ENCODE measurements around the gene LRRC14B.
A peak's percentile ranks its signal among the peaks of the same experiment; 100 is the strongest.
"Not testable (repeated sequence)": the region's sequence is repeated elsewhere in the genome, so short reads cannot be mapped to it uniquely, and the experiment has no call there.

Gene LRRC14B

DNA sequence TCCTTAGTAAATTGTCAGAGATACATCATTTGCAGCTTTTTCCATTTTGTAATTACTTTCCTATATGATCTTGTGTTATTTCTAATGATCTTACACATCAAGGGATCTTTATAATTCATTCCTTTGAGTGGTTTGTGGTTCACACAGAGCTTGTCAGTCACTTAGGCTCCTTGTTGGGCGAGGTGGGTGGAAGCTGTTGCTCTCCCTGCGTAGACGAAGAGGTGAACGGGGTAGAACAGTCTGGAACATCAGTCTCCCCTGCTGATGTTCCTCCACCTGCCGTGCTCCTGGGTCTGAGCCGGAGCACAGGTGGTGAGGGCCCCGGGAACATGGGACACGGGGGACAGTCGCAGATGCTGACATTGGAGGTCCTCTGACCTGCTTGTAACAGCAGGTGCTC lies 44.2 kb downstream of the LRRC14B start:
- not testable (repeated sequence) for H3K4me1 ChIP-seq (ENCODE audit: control extremely low read depth in 1 of 4, control insufficient read depth in 4 of 4, insufficient read depth in 4 of 4, low read length in 3 of 4); H3K27me3 ChIP-seq (replicated peaks in 2 of 5; ENCODE audit: control insufficient read depth in 4 of 5, insufficient read depth in 5 of 5, low read length in 4 of 5); DNase-seq; H3K27ac ChIP-seq (ENCODE audit: insufficient read depth in 1 of 2, low read depth in 1 of 2, low read length in 2 of 2, poor library complexity in 1 of 2, severe bottlenecking in 2 of 2); H3K4me3 ChIP-seq (ENCODE audit: control insufficient read depth in 1 of 7, extremely low read depth in 1 of 7, insufficient read depth in 4 of 7, low read depth in 2 of 7, low read length in 6 of 7); H3K9me3 ChIP-seq (ENCODE audit: control extremely low read depth in 1 of 5, control insufficient read depth in 4 of 5, insufficient read depth in 2 of 5, low read depth in 1 of 5, low read length in 4 of 5)
- CTCF ChIA-PET: interaction anchor here (1.0 kb wide), 1 partner anchor 16 kb away, joined by 3 read pairs; no protein-coding TSS in a partner anchor
- 95% methylated on average over 4 of the region's 9 CpGs for WGBS (ENCODE audit: insufficient coverage)
- H3K36me3 ChIP-seq (ENCODE audit: control insufficient read depth in 4 of 4, insufficient read depth in 4 of 4, low read length in 3 of 4): peaks cover 13 to 80% (median 35%) of the 10 kb centered on the region in 4 experiments
- POLR2A ChIA-PET: interaction anchor here (1.4 kb wide), 1 partner anchor 36 kb away, joined by 4 read pairs; the partner anchor contains the start of gene PDCD6

DNA sequence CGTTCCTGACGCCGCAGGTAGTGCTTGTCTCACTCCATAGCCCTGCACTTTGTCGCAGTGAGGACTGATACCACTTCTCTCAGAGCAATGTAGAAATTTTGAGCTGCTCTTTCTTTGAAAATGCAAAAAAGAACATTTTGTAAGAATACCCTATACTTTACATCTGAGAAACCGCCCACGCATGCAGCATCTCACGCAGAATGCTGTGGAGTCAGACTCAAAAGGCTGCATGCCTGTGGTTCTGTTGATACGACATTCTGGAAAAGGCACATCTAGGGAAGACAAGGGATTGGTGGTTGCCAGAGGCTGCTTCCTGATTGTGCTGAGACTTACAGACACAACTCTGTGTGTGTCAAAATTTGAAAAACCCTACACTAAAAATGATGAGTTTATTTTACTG lies 46.6 kb downstream of the LRRC14B start:
- peaks cover 8 to 77% (median 45%) of the 10 kb centered on the region in 4 experiments for H3K36me3 ChIP-seq (ENCODE audit: control insufficient read depth in 4 of 4, insufficient read depth in 4 of 4, low read length in 3 of 4)
- POLR2A ChIA-PET; H3K4me1 ChIP-seq (ENCODE audit: control extremely low read depth in 1 of 4, control insufficient read depth in 4 of 4, insufficient read depth in 4 of 4, low read length in 3 of 4); H3K27me3 ChIP-seq (replicated peaks in 2 of 5; ENCODE audit: control insufficient read depth in 4 of 5, insufficient read depth in 5 of 5, low read length in 4 of 5); H3K27ac ChIP-seq (ENCODE audit: insufficient read depth in 1 of 2, low read depth in 1 of 2, low read length in 2 of 2, poor library complexity in 1 of 2, severe bottlenecking in 2 of 2); CTCF ChIA-PET; H3K4me3 ChIP-seq (ENCODE audit: control insufficient read depth in 1 of 7, extremely low read depth in 1 of 7, insufficient read depth in 4 of 7, low read depth in 2 of 7, low read length in 6 of 7); DNase-seq: not testable (repeated sequence)
- 96% methylated on average over 5 of the region's 8 CpGs for WGBS (ENCODE audit: insufficient coverage)
- peaks cover 0 to 14% (median 3%) of the 10 kb centered on the region in 5 experiments for H3K9me3 ChIP-seq (ENCODE audit: control extremely low read depth in 1 of 5, control insufficient read depth in 4 of 5, insufficient read depth in 2 of 5, low read depth in 1 of 5, low read length in 4 of 5)

DNA sequence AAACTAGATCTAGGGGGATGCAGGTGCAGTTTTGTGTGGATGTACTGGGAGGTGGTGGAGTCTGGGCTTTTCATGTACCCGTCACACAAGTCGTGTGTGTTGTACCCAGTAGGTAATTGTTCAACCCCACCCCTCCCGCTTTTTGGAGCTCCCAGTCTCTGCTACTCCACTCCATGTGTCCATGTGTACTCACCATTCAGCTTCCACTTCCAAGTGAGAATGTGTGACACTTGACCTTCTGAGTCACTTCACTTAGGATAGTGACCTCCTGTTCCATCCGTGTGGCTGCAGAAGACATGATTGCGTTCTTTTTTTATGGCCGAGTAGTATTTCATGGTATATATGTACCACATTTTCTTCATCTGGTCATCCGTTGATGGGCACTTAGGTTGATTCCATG lies 49.3 kb downstream of the LRRC14B start:
- H3K27ac ChIP-seq (ENCODE audit: insufficient read depth in 1 of 2, low read depth in 1 of 2, low read length in 2 of 2, poor library complexity in 1 of 2, severe bottlenecking in 2 of 2); DNase-seq; H3K4me3 ChIP-seq (ENCODE audit: control insufficient read depth in 1 of 7, extremely low read depth in 1 of 7, insufficient read depth in 4 of 7, low read depth in 2 of 7, low read length in 6 of 7); POLR2A ChIA-PET; H3K27me3 ChIP-seq (replicated peaks in 2 of 5; ENCODE audit: control insufficient read depth in 4 of 5, insufficient read depth in 5 of 5, low read length in 4 of 5): not testable (repeated sequence)
- 100% methylated on average over 1 of the region's 7 CpGs for WGBS (ENCODE audit: insufficient coverage)
- Histone ChIP-seq H3K4me1 (ENCODE audit: control extremely low read depth in 1 of 4, control insufficient read depth in 4 of 4, insufficient read depth in 4 of 4, low read length in 3 of 4) (peaks cover 0 to 21% (median 4%) of the 10 kb centered on the region in 4 experiments), H3K36me3 (ENCODE audit: control insufficient read depth in 4 of 4, insufficient read depth in 4 of 4, low read length in 3 of 4) (peaks cover 6 to 56% (median 29%) of the 10 kb centered on the region in 4 experiments), H3K9me3 (ENCODE audit: control extremely low read depth in 1 of 5, control insufficient read depth in 4 of 5, insufficient read depth in 2 of 5, low read depth in 1 of 5, low read length in 4 of 5) (peaks cover 0 to 14% (median 3%) of the 10 kb centered on the region in 5 experiments)
- CTCF ChIA-PET: interaction anchor here (1.2 kb wide), 1 partner anchor 22 kb away, joined by 3 read pairs; the partner anchor contains the start of genes CCDC127 and SDHA

DNA sequence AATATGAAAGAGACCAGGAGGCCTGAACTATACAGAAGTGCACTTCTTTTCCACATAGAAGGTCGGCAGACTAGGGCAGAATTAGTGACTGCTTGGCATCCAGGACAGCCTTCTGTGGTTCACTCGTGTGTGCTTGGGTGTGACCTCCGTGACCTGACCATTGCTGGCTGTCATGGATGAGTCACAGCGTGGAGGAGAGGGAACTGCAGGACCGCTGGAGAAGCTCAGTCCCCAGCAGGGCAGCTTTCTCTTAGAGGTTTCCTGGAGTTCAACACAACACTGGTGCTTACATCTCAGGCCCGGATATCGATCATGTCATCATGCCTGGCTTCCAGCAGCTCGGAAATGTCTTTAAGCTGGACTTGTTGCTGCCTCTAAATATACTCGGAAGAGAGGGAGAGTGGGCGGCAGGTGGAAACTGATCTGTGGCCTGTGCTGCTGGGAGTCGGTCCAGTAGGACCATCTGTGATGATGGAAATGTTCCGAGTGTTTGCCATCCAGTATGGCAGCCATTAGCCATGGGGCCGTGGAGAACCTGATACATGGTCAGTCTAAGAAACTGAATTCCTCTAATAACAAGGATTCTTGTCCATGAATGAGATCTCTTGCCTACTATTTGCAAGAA lies 49.9 kb downstream of the LRRC14B start:
- CTCF ChIA-PET: interaction anchor here (1.2 kb wide), 1 partner anchor 23 kb away, joined by 3 read pairs; the partner anchor contains the start of genes CCDC127 and SDHA
- WGBS (ENCODE audit: insufficient coverage): 98% methylated on average over 13 of the region's 13 CpGs
- DNase-seq; H3K27ac ChIP-seq (ENCODE audit: insufficient read depth in 1 of 2, low read depth in 1 of 2, low read length in 2 of 2, poor library complexity in 1 of 2, severe bottlenecking in 2 of 2); H3K27me3 ChIP-seq (replicated peaks in 2 of 5; ENCODE audit: control insufficient read depth in 4 of 5, insufficient read depth in 5 of 5, low read length in 4 of 5); POLR2A ChIA-PET; H3K4me3 ChIP-seq (ENCODE audit: control insufficient read depth in 1 of 7, extremely low read depth in 1 of 7, insufficient read depth in 4 of 7, low read depth in 2 of 7, low read length in 6 of 7): not testable (repeated sequence)
- Histone ChIP-seq H3K9me3 (ENCODE audit: control extremely low read depth in 1 of 5, control insufficient read depth in 4 of 5, insufficient read depth in 2 of 5, low read depth in 1 of 5, low read length in 4 of 5) (peaks cover 0 to 14% (median 3%) of the 10 kb centered on the region in 5 experiments), H3K4me1 (ENCODE audit: control extremely low read depth in 1 of 4, control insufficient read depth in 4 of 4, insufficient read depth in 4 of 4, low read length in 3 of 4) (peaks cover 0 to 21% (median 4%) of the 10 kb centered on the region in 4 experiments), H3K36me3 (ENCODE audit: control insufficient read depth in 4 of 4, insufficient read depth in 4 of 4, low read length in 3 of 4) (peaks cover 3 to 52% (median 29%) of the 10 kb centered on the region in 4 experiments)

DNA sequence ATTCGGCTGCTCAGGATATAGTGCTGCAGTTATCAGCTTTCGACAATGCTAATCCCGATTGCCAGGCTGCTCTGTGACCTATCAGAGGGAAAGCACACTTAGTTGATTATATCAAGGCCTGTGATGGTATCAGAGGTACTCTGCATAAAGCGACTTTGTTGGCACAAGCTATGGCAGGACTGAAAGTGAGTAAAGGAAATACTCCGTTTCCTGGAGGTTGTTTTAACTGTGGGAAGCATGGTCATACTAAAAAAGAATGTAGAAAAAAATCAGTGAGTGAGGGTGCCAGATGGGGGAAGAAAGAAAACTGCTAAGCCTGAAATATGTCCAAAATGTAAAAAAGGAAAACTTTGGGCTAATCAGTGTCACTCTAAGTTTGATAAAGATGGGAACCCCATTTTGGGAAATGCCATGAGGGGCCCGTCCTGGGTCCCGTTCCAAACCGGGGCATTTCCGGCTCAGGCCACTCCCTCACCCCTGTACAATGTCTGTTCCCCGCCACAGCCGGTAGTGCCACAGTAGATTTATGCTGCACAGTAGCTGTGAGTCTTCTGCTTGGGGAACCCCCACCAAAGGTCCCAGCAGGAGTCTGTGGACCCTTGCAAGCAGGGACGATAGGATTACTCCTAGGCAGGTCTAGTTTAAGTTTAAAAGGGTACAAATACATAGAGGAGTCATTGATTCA lies 52.5 kb downstream of the LRRC14B start:
- H3K27me3 ChIP-seq (replicated peaks in 2 of 5; ENCODE audit: control insufficient read depth in 4 of 5, insufficient read depth in 5 of 5, low read length in 4 of 5); POLR2A ChIA-PET; H3K27ac ChIP-seq (ENCODE audit: insufficient read depth in 1 of 2, low read depth in 1 of 2, low read length in 2 of 2, poor library complexity in 1 of 2, severe bottlenecking in 2 of 2): not testable (repeated sequence)
- Histone ChIP-seq H3K4me1 (ENCODE audit: control extremely low read depth in 1 of 4, control insufficient read depth in 4 of 4, insufficient read depth in 4 of 4, low read length in 3 of 4) (peaks cover 0 to 21% (median 4%) of the 10 kb centered on the region in 4 experiments), H3K36me3 (ENCODE audit: control insufficient read depth in 4 of 4, insufficient read depth in 4 of 4, low read length in 3 of 4) (peaks cover 5 to 52% (median 32%) of the 10 kb centered on the region in 4 experiments), H3K4me3 (ENCODE audit: control insufficient read depth in 1 of 7, extremely low read depth in 1 of 7, insufficient read depth in 4 of 7, low read depth in 2 of 7, low read length in 6 of 7) (peak overlapping the region in 2 of 7 experiments; percentile 49 to 59), H3K9me3 (ENCODE audit: control extremely low read depth in 1 of 5, control insufficient read depth in 4 of 5, insufficient read depth in 2 of 5, low read depth in 1 of 5, low read length in 4 of 5) (peaks cover 0 to 14% (median 3%) of the 10 kb centered on the region in 5 experiments)
- WGBS (ENCODE audit: insufficient coverage): 1% methylated on average over 5 of the region's 12 CpGs
- DNase-seq: peak in 2 of 3 donors; percentile 68 to 79
- CTCF ChIA-PET: interaction anchor here (1.8 kb wide), 1 partner anchor 24 kb away, joined by 4 read pairs; no protein-coding TSS in a partner anchor

DNA sequence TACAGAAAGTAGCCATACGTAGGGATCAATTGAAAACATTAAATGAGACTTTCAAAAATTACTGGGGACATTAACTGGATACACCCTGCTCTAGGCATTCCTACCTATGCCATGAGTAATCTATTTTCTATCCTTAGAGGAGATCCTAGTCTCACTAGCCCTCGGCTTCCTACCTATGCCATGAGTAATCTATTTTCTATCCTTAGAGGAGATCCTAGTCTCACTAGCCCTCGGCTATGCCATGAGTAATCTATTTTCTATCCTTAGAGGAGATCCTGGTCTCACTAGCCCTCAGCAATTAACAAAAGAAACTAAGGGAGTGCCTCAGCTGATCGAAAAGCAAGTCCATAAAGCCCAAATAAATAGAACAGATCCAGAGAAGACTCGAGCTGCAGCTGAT lies 54.4 kb downstream of the LRRC14B start:
- DNase-seq; POLR2A ChIA-PET; H3K4me3 ChIP-seq (ENCODE audit: control insufficient read depth in 1 of 7, extremely low read depth in 1 of 7, insufficient read depth in 4 of 7, low read depth in 2 of 7, low read length in 6 of 7); H3K27me3 ChIP-seq (replicated peaks in 2 of 5; ENCODE audit: control insufficient read depth in 4 of 5, insufficient read depth in 5 of 5, low read length in 4 of 5); H3K27ac ChIP-seq (ENCODE audit: insufficient read depth in 1 of 2, low read depth in 1 of 2, low read length in 2 of 2, poor library complexity in 1 of 2, severe bottlenecking in 2 of 2): not testable (repeated sequence)
- H3K4me1 ChIP-seq (ENCODE audit: control extremely low read depth in 1 of 4, control insufficient read depth in 4 of 4, insufficient read depth in 4 of 4, low read length in 3 of 4): peaks cover 0 to 21% (median 4%) of the 10 kb centered on the region in 4 experiments
- CTCF ChIA-PET: interaction anchor here (2.5 to 3.7 kb wide), 2 partner anchors 12 to 22 kb away, joined by 8 to 9 read pairs; no protein-coding TSS in a partner anchor
- 100% methylated on average over 4 of the region's 5 CpGs for WGBS (ENCODE audit: insufficient coverage)
- peaks cover 2 to 46% (median 32%) of the 10 kb centered on the region in 4 experiments for H3K36me3 ChIP-seq (ENCODE audit: control insufficient read depth in 4 of 4, insufficient read depth in 4 of 4, low read length in 3 of 4)
- peaks cover 0 to 11% (median 5%) of the 10 kb centered on the region in 5 experiments for H3K9me3 ChIP-seq (ENCODE audit: control extremely low read depth in 1 of 5, control insufficient read depth in 4 of 5, insufficient read depth in 2 of 5, low read depth in 1 of 5, low read length in 4 of 5)

All from common myeloid progenitor, CD34-positive (primary cell).